ENCODE measurements around the gene GRK5. TPM values are rescaled to one million over a fixed set of nuclear protein-coding genes. Genes with fewer than 3 reads are reported as not detected.

Gene GRK5
- total and polyA plus RNA-seq, 9 of the 15 experiments (the other 6 are each of a cell fraction or from before 2014, with no cell fraction given) = 0.46 to 0.83 (median 0.67) TPM; not detected in 2

GRCh38 chr10:119459681-119460340 lies 252.4 kb downstream of the GRK5 start:
- DNase-seq (ENCODE audit: extremely low read depth in 1 of 4, low spot score in 3 of 4) = no peak
- BruUV-seq (replicated peaks) = no TSS peak
- FAIRE-seq = no peak
- in situ Hi-C loops (cut with MboI) = no loop called here
- Histone ChIP-seq H3K9me1 (ENCODE audit: control insufficient read depth, insufficient read depth, low read length) (no peaks in the 10 kb centered on the region), H3K27me3 (ENCODE audit: control insufficient read depth in 2 of 2, insufficient read depth in 2 of 2, low read length in 2 of 2) (peaks cover 0 to 23% of the 10 kb centered on the region in 2 experiments; a peak in 4 of 5 replicates), H3K79me2 (ENCODE audit: control insufficient read depth, insufficient read depth, low read length) (no peaks in the 10 kb centered on the region), H4K20me1 (replicated peaks; ENCODE audit: control insufficient read depth, insufficient read depth, low read length) (no peaks in the 10 kb centered on the region), H3K4me1 (replicated peaks in 1 of 2; ENCODE audit: control insufficient read depth in 2 of 2, insufficient read depth in 2 of 2, low read length in 2 of 2) (peaks cover 0 to 4% of the 10 kb centered on the region in 2 experiments; a peak in 1 of 5 replicates), H2AFZ (ENCODE audit: low read depth, low read length) (no peak overlapping the region), H3K36me3 (ENCODE audit: control insufficient read depth, insufficient read depth, low read length) (no peaks in the 10 kb centered on the region), H3K27ac (ENCODE audit: extremely low read depth, low read depth, low read length) (no peak overlapping the region), H3K9ac (ENCODE audit: insufficient read depth in 1 of 2, low read depth in 2 of 2, low read length in 2 of 2) (no peak overlapping the region), H3K4me2 (ENCODE audit: insufficient read depth, low read length) (no peak overlapping the region), H3K9me3 (replicated peaks; ENCODE audit: control insufficient read depth, insufficient read depth, low read depth, low read length) (no peaks in the 10 kb centered on the region), H3K4me3 (no peak overlapping the region)
- ChIA-PET CTCF (ENCODE audit: low intra/inter-chr PET ratio) (no interaction called here), POLR2A (interaction anchor here (0.7 to 0.8 kb wide), 2 partner anchors 15 to 691 kb away, joined by 3 read pairs; no protein-coding TSS in a partner anchor)
- no peak for TF ChIP-seq ZSCAN32 (CRISPR knock-in tag; IDR thresholded peaks at IDR 0.05)
- TF ChIP-seq EZH2 (IDR thresholded peaks at IDR 0.05; ENCODE audit: borderline replicate concordance, low read depth, low read length) = no peak
- no peak for TF ChIP-seq RFX7 (CRISPR knock-in tag; IDR thresholded peaks at IDR 0.05)
- TF ChIP-seq TAF9B (IDR thresholded peaks at IDR 0.05; ENCODE audit: partially characterized antibody) = no peak
- ATAC-seq = no peak
- WGBS (ENCODE audit: insufficient coverage, low coverage, missing lambda C conversion rate) = 11% methylated on average over 11 of the region's 17 CpGs
- intact Hi-C loops (cut with micrococcal nuclease) = no loop called here

Data from K562 (cell line).